Stimulated activated CD8-positive, alpha-beta memory T cell treated with anti-CD3 and anti-CD28 coated beads, Interleukin-12 subunit alpha, Interleukin-12 subunit beta, amount 100 ng/mL, for 1 hour (primary cell): ENCODE measurements around the gene TRNAU1AP.
"Not testable (repeated sequence)": the region's sequence is repeated elsewhere in the genome, so short reads cannot be mapped to it uniquely, and the experiment has no call there.

Source experiments
- DNase-seq: peaks from one replicate; pipeline ENCODE4 v3.0.0-alpha.2; 2020; ENCODE audit warnings: low read depth

Gene TRNAU1AP

GRCh38 chr1:28577052-28577678 is 24.3 kb downstream of the TRNAU1AP start:
- no peak for DNase-seq

- no peak for DNase-seq
Observed at GRCh38 chr1:28577738-28578536, 25.1 kb downstream of the TRNAU1AP start.

DNA sequence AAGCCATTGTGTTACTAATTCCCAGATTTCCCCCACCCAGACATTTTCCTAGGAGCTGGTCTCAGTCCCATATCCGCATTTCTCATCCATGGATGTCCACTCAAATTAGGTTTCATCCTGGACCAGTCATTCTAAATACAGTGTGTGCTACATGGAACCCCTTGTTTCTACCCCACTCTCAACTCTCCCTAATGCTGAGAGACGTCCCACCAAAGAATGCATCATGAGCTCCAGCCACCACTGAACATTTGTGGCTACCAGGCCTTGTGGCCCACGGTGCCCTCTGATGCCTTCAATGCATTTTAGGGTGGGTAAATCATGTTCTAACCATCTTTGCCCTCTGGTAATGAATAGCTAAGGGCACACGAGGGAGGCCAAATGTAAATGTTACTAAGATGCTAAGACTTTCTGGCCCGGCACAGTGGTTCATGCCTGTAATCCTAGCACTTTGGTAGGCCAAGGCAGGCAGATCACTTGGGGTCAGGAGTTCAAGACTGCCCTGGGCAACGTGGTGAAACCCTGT is 25.9 kb downstream of the TRNAU1AP start:
- no peak for DNase-seq

- no peak for DNase-seq
Observed at GRCh38 chr1:28579401-28579800, 26.5 kb downstream of the TRNAU1AP start.

DNA sequence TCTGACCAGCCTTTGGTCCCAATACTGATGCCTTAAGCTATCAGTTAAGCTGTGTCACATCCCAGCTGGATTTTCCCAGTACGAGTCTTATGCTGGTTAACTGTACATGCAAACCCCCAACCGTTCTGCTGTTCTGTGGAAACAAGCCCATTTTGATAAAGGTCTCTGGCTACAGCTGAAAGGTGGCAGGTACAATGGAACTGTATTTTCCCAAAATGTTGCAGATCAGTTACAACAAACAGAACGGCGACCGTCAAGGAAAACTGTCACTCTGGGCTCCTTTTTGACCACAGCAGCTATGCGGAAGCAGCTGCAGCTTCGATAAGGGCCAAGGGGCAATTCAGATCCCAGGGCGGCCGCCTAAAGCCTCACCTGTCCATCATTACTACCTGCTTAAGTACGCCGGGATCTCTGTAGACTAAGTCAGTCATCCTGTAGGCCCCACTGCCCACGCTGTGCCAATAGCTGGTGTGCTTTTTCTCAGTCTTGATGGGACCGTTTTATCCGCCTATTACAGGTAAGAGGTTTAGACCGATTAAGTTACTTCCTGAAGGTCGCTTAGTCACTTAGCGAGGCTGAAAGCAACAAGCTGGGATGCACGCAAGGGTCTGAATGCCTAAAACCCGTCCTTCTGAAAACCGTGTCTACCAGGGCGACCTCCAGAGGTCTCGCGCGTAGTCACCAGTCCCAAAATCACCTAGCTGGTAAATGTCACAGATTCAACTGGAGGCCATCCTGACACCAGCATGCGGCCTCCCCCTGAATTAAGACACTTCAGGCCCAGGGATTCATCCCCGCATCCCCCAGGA is 28.0 kb downstream of the TRNAU1AP start:
- peak; percentile 27 for DNase-seq

GRCh38 chr1:28581531-28582247 is 28.8 kb downstream of the TRNAU1AP start:
- peak; percentile 89 for DNase-seq

DNA sequence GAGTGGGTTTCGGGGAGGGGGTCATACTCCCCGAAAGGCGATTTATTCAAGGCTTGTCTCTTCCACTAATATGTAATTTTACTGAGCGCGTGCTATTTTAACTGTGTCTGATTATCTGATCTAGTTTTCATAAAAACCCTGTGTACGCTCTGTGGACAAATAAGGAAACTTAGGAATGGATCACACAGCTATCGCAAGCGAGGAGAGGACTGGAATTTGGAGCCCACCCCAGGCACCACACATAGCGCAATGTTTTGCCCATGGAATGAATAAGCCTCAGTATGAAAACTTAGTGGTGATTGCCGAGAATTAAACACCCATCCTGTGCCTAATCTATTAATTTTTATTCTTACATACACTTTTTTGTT is 29.3 kb downstream of the TRNAU1AP start:
- DNase-seq = no peak

- DNase-seq = not testable (repeated sequence)
Observed at GRCh38 chr1:28586585-28587391, 33.9 kb downstream of the TRNAU1AP start.

- DNase-seq = no peak
Observed at GRCh38 chr1:28591708-28592320, 38.9 kb downstream of the TRNAU1AP start, which contains the start of gene RAB42. RAB42 (plus strand) TSS chr1:28592265; CDS start chr1:28592512, 247 bp downstream.

GRCh38 chr1:28592321-28593071 is 39.6 kb downstream of the TRNAU1AP start:
- DNase-seq = no peak

GRCh38 chr1:28593988-28594356 is 41.1 kb downstream of the TRNAU1AP start:
- DNase-seq = not testable (repeated sequence)

DNA sequence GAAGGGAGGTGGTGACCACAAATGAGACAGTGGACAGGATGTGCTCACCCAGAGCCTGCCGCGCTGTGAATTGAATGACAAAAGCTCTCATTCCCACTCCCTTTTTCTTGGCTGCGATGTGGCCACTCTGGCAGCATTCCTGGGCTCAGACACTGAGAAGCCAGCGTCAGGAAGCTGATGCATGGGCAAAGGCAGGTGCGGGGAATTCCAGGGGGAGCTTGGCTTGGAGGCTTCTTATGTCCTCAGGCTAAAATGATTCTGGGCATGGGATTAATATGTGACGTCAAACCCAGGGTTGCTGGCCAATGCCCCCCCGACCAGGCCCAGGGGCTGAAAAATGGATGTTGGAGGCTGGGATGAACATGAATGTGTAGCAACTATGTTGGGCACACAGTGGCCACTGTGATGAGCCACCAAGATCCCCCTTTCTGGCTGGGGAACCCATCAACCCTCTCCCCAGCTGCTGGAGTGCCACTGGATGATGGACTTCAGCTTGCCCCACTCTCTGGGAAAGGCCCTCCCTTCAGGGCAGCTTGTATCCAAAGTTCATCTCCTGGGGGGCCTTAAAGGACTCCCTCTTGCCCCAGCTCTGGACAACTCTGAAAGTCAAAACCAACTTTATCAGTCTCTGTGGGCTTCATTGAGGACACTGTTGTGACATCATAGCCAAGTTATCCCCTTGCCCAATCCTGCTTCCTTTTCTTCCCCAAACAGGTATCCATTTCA is 42.0 kb downstream of the TRNAU1AP start:
- DNase-seq = not testable (repeated sequence)

- DNase-seq = no peak
Observed at GRCh38 chr1:28595412-28596191, 42.7 kb downstream of the TRNAU1AP start.

DNA sequence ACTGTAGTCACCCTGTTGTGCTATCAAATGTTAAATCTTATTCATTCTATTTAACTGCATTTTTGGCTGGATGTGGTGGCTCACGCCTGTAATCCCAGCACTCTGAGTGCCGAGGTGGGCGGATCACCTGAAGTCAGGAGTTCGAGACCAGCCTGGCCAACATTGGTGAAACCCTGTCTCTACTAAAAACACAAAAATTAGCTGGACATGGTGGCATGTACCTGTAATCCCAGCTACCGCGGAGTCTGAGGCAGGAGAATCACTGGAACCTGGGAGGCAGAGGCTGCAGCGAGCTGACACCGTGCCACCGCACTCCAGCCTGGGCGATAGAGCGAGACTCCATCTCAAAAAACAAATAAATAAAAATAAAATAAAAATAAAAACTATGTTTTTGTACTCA is 43.4 kb downstream of the TRNAU1AP start:
- not testable (repeated sequence) for DNase-seq

DNA sequence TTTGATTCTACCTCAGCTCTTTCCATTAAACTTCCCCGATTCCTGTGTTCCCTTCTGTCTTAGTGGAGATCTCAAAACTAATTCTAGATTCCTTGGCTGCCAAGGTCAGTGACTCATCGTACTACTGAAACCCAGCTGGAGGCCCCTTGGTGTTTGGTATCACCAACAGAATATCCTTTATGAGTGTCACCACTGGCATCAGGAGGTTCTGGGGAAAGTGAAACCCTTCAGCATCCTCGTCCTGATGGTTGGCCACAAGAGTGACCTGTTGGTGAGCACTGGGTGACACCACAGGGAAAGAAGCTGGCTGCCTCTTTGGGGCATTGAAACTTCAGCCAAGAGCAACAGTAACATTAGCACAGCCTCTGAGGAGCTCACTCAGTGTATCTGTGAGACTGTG is 48.8 kb downstream of the TRNAU1AP start:
- DNase-seq = no peak

DNA sequence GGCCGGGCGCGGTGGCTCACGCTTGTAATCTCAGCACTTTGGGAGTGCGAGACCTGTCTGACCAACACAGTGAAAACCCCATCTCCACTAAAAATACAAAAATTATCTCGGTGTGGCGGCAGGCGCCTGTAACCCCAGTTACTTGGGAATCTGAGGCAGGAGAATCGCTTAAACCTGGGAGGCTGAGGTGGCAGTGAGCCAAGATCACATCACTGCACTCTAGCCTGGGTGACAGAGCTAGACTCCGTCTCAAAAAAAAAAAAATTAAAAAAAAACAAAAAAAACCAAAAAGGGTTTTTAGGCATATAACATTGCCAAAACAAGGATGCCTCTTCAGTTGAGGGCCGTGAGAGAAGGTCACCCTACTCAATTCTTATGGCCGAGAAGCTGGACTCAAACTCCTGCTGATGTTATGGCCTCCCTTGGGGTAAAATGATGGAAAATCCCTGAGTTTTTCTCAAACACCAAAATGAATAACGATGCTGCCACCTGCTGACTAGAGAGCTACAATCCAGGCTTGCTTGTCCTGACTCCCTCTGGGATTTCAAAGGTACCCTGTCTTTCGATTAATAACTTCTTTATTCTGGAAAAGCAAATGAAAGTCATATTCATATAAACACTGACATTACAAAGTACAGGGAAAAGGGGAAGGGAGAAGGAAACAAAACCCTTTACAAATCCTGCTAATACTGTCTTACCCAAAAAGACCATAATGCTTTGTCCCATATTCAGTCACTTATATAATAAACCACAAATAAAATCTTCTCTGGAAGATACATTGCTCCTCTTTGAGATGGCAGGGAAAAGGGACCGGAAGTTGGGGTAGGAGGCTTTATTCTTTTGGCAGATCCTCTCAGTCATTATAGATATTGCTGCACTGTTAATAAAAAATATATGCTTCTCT is 49.9 kb downstream of the TRNAU1AP start:
- no peak for DNase-seq

DNA sequence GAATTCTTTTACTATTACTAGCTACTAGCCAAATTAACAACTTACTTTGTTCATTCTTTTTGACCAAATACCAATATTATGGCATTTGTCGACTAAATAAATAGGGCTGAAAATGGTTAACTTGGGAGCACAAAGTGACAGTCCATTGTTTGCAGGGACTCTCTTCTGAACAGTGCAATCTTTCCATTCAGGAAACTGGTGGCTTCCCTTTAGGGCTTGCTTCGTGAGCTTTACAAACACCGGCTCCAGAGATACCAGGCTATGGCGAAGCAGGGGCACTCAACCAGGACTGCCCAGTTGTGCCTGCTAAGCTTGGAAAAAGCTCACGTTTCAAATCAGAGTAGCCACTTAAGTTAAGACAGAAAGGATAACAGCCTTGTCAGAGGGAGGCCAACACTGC is 51.5 kb downstream of the TRNAU1AP start:
- no peak for DNase-seq
